ENCODE measurements around the gene AKNAD1. TPM values are rescaled to one million over a fixed set of nuclear protein-coding genes. Genes with fewer than 3 reads are reported as not detected.

Gene AKNAD1
- total and polyA plus RNA-seq, 2 donors (not counting 1 experiment from before 2014, with no cell fraction given), result not detected

DNA sequence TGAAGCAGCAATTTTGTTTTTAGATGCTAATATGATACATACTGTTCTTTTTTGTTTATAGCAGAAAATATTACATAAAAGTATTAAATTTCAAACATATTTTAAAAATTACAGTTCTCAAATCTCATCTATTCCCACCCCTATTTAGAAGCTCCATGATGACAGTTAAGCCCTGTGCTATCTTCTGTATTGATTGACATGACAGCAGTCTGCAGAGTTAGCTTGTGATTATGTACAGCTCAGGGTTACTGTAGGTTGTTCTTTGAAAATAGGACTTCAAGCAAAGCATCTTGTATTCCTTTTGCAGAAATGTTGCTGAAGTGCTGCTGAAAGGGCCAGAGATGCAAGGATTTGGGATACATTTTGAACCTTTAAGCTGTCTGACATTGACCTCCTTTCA is 28.1 kb upstream of the AKNAD1 start:
- intact Hi-C loops (cut with micrococcal nuclease), result no loop called here
- Histone ChIP-seq H3K4me2 (replicated peaks; ENCODE audit: low read depth, low read length, poor library complexity, severe bottlenecking) (no peak overlapping the region), H3K4me1 (ENCODE audit: control insufficient read depth in 2 of 2, insufficient read depth in 2 of 2, low read length in 2 of 2) (no peaks in the 10 kb centered on the region), H3K27ac (ENCODE audit: low read length in 2 of 2) (no peak overlapping the region), H4K20me1 (ENCODE audit: control insufficient read depth, insufficient read depth, low read length, poor library complexity, severe bottlenecking) (no peaks in the 10 kb centered on the region), H3K36me3 (replicated peaks in 1 of 2; ENCODE audit: control extremely low read depth in 1 of 2, control insufficient read depth in 1 of 2, extremely low read depth in 1 of 2, insufficient read depth in 2 of 2, low read length in 1 of 2) (no peaks in the 10 kb centered on the region), H3K27me3 (replicated peaks in 1 of 4; ENCODE audit: control extremely low read depth in 1 of 4, control insufficient read depth in 3 of 4, insufficient read depth in 4 of 4, low read length in 3 of 4) (no peaks in the 10 kb centered on the region), H3K9me3 (ENCODE audit: control extremely low read depth in 1 of 3, control insufficient read depth in 2 of 3, insufficient read depth in 1 of 3, low read length in 2 of 3) (no peaks in the 10 kb centered on the region), H2AFZ (ENCODE audit: insufficient read depth, low read depth, low read length, poor library complexity, severe bottlenecking) (no peak overlapping the region), H3K9ac (ENCODE audit: low read length) (no peak overlapping the region), H3K79me2 (ENCODE audit: control insufficient read depth, insufficient read depth, low read length) (no peaks in the 10 kb centered on the region), H3K4me3 (ENCODE audit: control extremely low read depth in 1 of 5, extremely low read depth in 1 of 5, insufficient read depth in 1 of 5, low read depth in 2 of 5, low read length in 4 of 5) (no peak overlapping the region)
- no peaks in the 10 kb centered on the region for H3K4me1 Mint-ChIP-seq
- POLR2A ChIA-PET, result no interaction called here
- ATAC-seq (ENCODE audit: low read depth) (no peak), DNase-seq (no peak)
- H3K27me3 Mint-ChIP-seq, result no peaks in the 10 kb centered on the region
- CTCF ChIA-PET, result interaction anchor here (0.8 to 0.9 kb wide), 2 partner anchors 10 to 15 kb away, joined by 3 read pairs; no protein-coding TSS in a partner anchor
- H3K27ac Mint-ChIP-seq, result no peak overlapping the region
- H3K9me3 Mint-ChIP-seq (ENCODE audit: insufficient read depth), result no peaks in the 10 kb centered on the region
- TF ChIP-seq CTCF (IDR thresholded peaks at IDR 0.05), result no peak
- TF ChIP-seq EZH2 (IDR thresholded peaks at IDR 0.05; ENCODE audit: borderline replicate concordance, insufficient read depth, low read depth, low read length, poor library complexity, severe bottlenecking), result no peak
- no peak overlapping the region for H3K4me3 Mint-ChIP-seq

GRCh38 chr1:108882837-108883236 is 25.9 kb upstream of the AKNAD1 start:
- Histone ChIP-seq H3K9me3 (ENCODE audit: control extremely low read depth in 1 of 3, control insufficient read depth in 2 of 3, insufficient read depth in 1 of 3, low read length in 2 of 3) (no peaks in the 10 kb centered on the region), H3K9ac (ENCODE audit: low read length) (no peak overlapping the region), H3K27ac (ENCODE audit: low read length in 2 of 2) (no peak overlapping the region), H2AFZ (ENCODE audit: insufficient read depth, low read depth, low read length, poor library complexity, severe bottlenecking) (no peak overlapping the region), H3K4me3 (ENCODE audit: control extremely low read depth in 1 of 5, extremely low read depth in 1 of 5, insufficient read depth in 1 of 5, low read depth in 2 of 5, low read length in 4 of 5) (no peak overlapping the region), H3K36me3 (replicated peaks in 1 of 2; ENCODE audit: control extremely low read depth in 1 of 2, control insufficient read depth in 1 of 2, extremely low read depth in 1 of 2, insufficient read depth in 2 of 2, low read length in 1 of 2) (no peaks in the 10 kb centered on the region), H3K79me2 (ENCODE audit: control insufficient read depth, insufficient read depth, low read length) (no peaks in the 10 kb centered on the region), H3K27me3 (replicated peaks in 1 of 4; ENCODE audit: control extremely low read depth in 1 of 4, control insufficient read depth in 3 of 4, insufficient read depth in 4 of 4, low read length in 3 of 4) (no peaks in the 10 kb centered on the region), H4K20me1 (ENCODE audit: control insufficient read depth, insufficient read depth, low read length, poor library complexity, severe bottlenecking) (no peaks in the 10 kb centered on the region), H3K4me2 (replicated peaks; ENCODE audit: low read depth, low read length, poor library complexity, severe bottlenecking) (no peak overlapping the region), H3K4me1 (ENCODE audit: control insufficient read depth in 2 of 2, insufficient read depth in 2 of 2, low read length in 2 of 2) (peaks cover 4 to 5% of the 10 kb centered on the region in 2 donors)
- no CpG with 5 or more reads among the region's 2 CpGs for WGBS (ENCODE audit: insufficient coverage)
- DNase-seq (no peak), ATAC-seq (ENCODE audit: low read depth) (no peak)
- Mint-ChIP-seq H3K27me3 (no peaks in the 10 kb centered on the region), H3K27ac (no peak overlapping the region), H3K4me3 (no peak overlapping the region), H3K4me1 (peaks cover 4% of the 10 kb centered on the region), H3K9me3 (ENCODE audit: insufficient read depth) (no peaks in the 10 kb centered on the region)
- ChIA-PET POLR2A (no interaction called here), CTCF (interaction anchor here (1.4 kb wide), 1 partner anchor 19 kb away, joined by 3 read pairs; no protein-coding TSS in a partner anchor)
- intact Hi-C loops (cut with micrococcal nuclease), result no loop called here
- TF ChIP-seq EZH2 (IDR thresholded peaks at IDR 0.05; ENCODE audit: borderline replicate concordance, insufficient read depth, low read depth, low read length, poor library complexity, severe bottlenecking), result no peak
- TF ChIP-seq CTCF (IDR thresholded peaks at IDR 0.05), result no peak
